IPS DF 6.9 (cell line): Measurements from ENCODE around the gene SCAI.
"Not testable (repeated sequence)": the region's sequence is repeated elsewhere in the genome, so short reads cannot be mapped to it uniquely, and the experiment has no call there.

ENCODE experiments used
- DNase-seq: peaks from one replicate; pipeline ENCODE4 v3.0.0-alpha.2; 2013; ENCODE audit warnings: low read depth, low spot score
- H3K27ac ChIP-seq: one replicate; pipeline ENCODE4 v1.5.1; 2013; ENCODE audit warnings: low read length, control low read depth
- H3K27me3 ChIP-seq: 2 replicates; pipeline ENCODE4 v1.6.1; 2013; ENCODE audit warnings: mild to moderate bottlenecking, low read length; ENCODE audit not compliant: control insufficient read depth, insufficient read depth
- H3K36me3 ChIP-seq: 2 replicates; pipeline ENCODE4 v1.6.1; 2013; ENCODE audit warnings: low read length; ENCODE audit not compliant: control insufficient read depth, insufficient read depth
- H3K4me1 ChIP-seq: 2 replicates; pipeline ENCODE4 v1.6.1; 2013; ENCODE audit warnings: low read length; ENCODE audit not compliant: control insufficient read depth, insufficient read depth
- H3K4me3 ChIP-seq: 2 replicates; pipeline ENCODE4 v1.5.1; 2013; ENCODE audit warnings: mild to moderate bottlenecking, low read length
- H3K9me3 ChIP-seq: 2 replicates; pipeline ENCODE4 v1.6.1; 2013; ENCODE audit warnings: low read length, inconsistent platforms; ENCODE audit not compliant: control insufficient read depth, insufficient read depth
- WGBS: extraction: QIAGEN DNeasy Blood & Tissue Kit; methylation state at CpG from one replicate; pipeline ENCODE4 v1.1.7; 2013; ENCODE audit warnings: mixed read lengths, missing lambda C conversion rate; ENCODE audit not compliant: insufficient read length, insufficient coverage; 5-methylcytosine and 5-hydroxymethylcytosine counted together

Gene SCAI

GRCh38 chr9:125133403-125134329, 9.7 kb downstream of the SCAI start:
- H3K27me3 ChIP-seq, result no peaks in the 10 kb centered on the region
- no peaks in the 10 kb centered on the region for H3K9me3 ChIP-seq
- no CpG with 5 or more reads among the region's 1 CpG for WGBS

DNA sequence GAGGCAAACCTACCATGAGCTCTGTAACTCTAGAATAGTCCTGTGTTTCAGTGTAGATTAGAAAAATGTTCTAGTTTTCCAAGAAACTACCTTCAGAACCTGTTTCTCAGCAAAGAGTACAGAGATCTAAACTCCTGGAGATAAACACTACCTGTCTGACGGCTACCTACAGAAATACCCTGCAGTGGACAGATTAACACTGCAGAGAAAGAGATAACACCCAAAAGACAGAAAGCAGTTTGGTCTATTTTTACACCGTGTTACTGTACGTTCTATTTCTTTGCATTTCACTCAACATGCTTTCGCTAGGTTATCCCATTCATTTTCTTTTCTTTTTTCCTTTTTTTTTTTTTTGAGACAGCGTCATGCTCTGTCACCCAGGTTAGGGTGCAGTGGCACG, 11.6 kb downstream of the SCAI start:
- Histone ChIP-seq H3K4me3 (no peak overlapping the region), H3K4me1 (no peaks in the 10 kb centered on the region), H3K36me3 (no peaks in the 10 kb centered on the region), H3K27me3 (no peaks in the 10 kb centered on the region), H3K9me3 (no peaks in the 10 kb centered on the region), H3K27ac (no peak overlapping the region)
- WGBS, result no CpG with 5 or more reads among the region's 6 CpGs
- no peak for DNase-seq

More at GRCh38 chr9:125133403-125134329, 9.7 kb downstream of the SCAI start:
- no peaks in the 10 kb centered on the region for H3K36me3 ChIP-seq
- H3K4me1 ChIP-seq, result no peaks in the 10 kb centered on the region
- no peak overlapping the region for H3K4me3 ChIP-seq
- DNase-seq, result no peak
- no peak overlapping the region for H3K27ac ChIP-seq

- Histone ChIP-seq H3K36me3 (no peaks in the 10 kb centered on the region), H3K4me3 (no peak overlapping the region), H3K27me3 (no peaks in the 10 kb centered on the region), H3K4me1 (no peaks in the 10 kb centered on the region), H3K9me3 (no peaks in the 10 kb centered on the region), H3K27ac (no peak overlapping the region)
- no CpG with 5 or more reads among the region's 2 CpGs for WGBS
- no peak for DNase-seq
Measured at GRCh38 chr9:125126019-125126746, 17.1 kb downstream of the SCAI start.

DNA sequence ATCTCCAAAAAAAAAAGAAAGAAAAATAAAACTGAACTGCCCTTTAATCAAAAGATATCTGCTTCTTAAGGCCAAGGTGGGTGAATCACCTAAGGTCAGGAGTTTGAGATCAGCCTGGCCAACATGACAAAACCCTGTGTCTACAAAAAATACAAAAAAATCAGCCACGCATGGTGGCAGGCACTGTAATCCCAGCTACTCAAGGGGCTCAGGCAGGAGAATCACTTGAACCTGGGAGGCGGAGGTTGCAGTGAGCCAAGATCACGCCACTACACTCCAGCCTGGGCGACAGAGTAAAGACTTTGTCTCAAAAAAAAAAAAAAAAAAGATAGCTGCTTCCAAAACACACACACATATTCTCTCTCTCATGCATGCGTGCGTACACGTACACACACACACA, 17.8 kb downstream of the SCAI start:
- WGBS, result no CpG with 5 or more reads among the region's 7 CpGs
- H3K4me1 ChIP-seq, result no peaks in the 10 kb centered on the region
- no peak for DNase-seq
- H3K27me3 ChIP-seq, result no peaks in the 10 kb centered on the region
- H3K4me3 ChIP-seq, result no peak overlapping the region
- H3K27ac ChIP-seq, result no peak overlapping the region
- no peaks in the 10 kb centered on the region for H3K36me3 ChIP-seq
- H3K9me3 ChIP-seq, result no peaks in the 10 kb centered on the region

DNA sequence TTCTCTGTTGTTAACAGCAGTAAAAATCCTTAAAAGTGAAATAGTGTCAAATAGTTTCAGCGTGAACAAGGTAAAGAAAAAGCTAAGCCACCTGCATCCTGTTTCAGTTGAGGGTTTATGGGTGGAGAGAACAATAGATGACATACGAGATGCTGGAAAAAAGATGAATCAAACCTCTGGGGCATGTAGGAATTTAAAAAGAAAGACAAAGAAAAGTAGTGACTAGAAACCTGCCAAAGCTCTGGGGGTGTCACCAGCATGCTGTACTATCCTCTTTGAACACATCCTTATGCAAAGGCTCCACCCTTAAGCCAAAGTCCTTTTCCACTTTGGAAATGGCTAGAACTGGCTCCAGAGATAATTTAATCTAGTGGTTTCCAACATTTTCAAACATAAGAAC, 22.2 kb downstream of the SCAI start:
- no peaks in the 10 kb centered on the region for H3K36me3 ChIP-seq
- H3K27ac ChIP-seq, result no peak overlapping the region
- H3K4me3 ChIP-seq, result no peak overlapping the region
- no peaks in the 10 kb centered on the region for H3K4me1 ChIP-seq
- no peak for DNase-seq
- H3K9me3 ChIP-seq, result no peaks in the 10 kb centered on the region
- H3K27me3 ChIP-seq, result no peaks in the 10 kb centered on the region
- no CpG with 5 or more reads among the region's 2 CpGs for WGBS

DNA sequence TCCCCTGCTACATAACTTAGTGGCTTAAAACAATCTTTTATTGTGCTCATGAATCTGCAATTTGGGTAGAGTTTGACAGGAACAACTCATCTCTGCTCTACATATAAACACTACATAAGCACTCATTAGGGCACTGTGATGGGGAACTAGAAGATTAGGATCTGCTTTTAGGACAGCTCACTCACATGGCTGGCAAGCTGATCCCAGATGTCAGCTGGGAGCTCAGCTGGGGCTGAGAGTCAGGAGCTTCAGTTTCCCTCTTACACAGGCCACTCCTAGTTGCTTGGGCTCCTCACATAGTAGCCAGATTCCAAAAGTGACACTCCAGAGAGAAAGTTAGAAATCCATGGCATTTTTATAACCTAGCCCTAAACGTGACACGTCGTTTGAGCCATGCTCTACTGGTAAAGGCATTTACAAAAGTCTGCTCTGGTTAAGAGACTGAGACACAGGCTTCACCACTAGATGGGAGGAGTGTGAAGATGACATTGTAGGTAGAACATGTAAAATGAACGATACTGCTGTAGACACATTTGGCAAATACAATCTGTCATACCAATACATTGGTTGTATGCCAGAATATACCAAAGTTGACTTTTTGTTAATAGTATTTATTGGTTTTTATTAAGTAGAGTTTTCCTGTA, 23.6 kb downstream of the SCAI start:
- Histone ChIP-seq H3K36me3 (no peaks in the 10 kb centered on the region), H3K9me3 (no peaks in the 10 kb centered on the region), H3K4me3 (no peak overlapping the region), H3K4me1 (no peaks in the 10 kb centered on the region), H3K27me3 (no peaks in the 10 kb centered on the region), H3K27ac (no peak overlapping the region)
- WGBS, result no CpG with 5 or more reads among the region's 4 CpGs
- DNase-seq, result no peak

DNA sequence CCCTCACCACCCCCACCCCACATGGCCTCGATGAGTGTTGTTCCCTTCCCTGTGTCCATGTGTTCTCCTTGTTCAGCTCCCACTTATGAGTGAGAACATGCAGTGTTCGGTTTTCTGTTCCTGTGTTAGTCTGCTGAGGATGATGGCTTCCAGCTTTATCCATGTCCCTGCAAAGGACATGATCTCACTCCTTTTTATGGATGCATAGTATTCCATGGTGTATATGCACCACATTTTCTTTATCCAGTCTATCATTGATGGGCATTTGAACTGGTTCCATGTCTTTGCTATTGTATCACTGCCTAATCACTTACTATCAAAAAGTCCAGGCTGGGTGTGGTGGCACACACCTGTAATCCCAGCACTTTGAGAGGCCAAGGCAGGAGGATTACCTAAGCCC, 24.6 kb downstream of the SCAI start:
- H3K4me1 ChIP-seq, H3K9me3 ChIP-seq, H3K27ac ChIP-seq, H3K36me3 ChIP-seq, DNase-seq, H3K27me3 ChIP-seq, H3K4me3 ChIP-seq: not testable (repeated sequence)
- no CpG with 5 or more reads among the region's 2 CpGs for WGBS

GRCh38 chr9:125114503-125114902, 28.8 kb downstream of the SCAI start:
- H3K27me3 ChIP-seq, H3K9me3 ChIP-seq, H3K36me3 ChIP-seq, H3K27ac ChIP-seq, H3K4me1 ChIP-seq, DNase-seq, H3K4me3 ChIP-seq: not testable (repeated sequence)
- no CpG with 5 or more reads among the region's 4 CpGs for WGBS

DNA sequence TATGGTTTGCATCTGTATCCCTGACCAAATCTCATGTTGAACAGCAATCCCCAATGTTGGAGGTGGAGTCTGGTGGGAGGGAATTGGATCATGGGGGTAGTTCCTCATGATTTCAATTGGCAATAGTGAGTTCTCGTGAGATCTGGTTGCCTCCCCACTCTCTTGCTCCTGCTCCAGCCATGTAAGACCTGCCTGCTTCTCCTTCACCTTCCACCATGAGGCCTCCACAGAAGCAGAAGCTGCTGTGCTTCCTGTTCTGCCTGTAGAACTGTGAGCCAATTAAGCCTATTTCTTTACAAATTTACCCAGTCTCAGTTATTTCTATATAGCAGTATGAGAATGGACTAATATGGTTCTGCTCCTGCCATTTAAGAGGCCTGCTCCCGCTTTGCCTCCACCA, 32.9 kb downstream of the SCAI start:
- Histone ChIP-seq H3K9me3 (peaks cover 1% of the 10 kb centered on the region; the same call in 1 of the 2 replicates), H3K4me3 (no peak overlapping the region), H3K36me3 (no peaks in the 10 kb centered on the region), H3K27ac (no peak overlapping the region), H3K4me1 (no peaks in the 10 kb centered on the region), H3K27me3 (no peaks in the 10 kb centered on the region)
- WGBS, result no CpG with 5 or more reads among the region's 2 CpGs
- DNase-seq, result no peak

DNA sequence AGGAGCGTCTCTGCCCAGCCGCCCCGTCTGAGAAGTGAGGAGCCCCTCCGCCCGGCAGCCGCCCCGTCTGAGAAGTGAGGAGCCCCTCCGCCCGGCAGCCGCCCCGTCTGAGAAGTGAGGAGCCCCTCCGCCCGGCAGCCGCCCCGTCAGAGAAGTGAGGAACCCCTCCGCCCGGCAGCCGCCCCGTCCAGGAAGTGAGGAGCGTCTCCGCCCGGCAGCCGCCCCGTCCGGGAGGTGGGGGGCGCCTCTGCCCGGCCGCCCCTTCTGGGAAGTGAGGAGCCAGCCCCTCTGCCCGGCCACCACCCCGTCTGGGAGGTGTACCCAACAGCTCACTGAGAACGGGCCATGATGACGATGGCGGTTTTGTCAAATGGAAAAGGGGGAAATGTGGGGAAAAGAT, 34.8 kb downstream of the SCAI start:
- H3K9me3 ChIP-seq, H3K27ac ChIP-seq, H3K4me1 ChIP-seq, H3K27me3 ChIP-seq, H3K4me3 ChIP-seq, H3K36me3 ChIP-seq, DNase-seq: not testable (repeated sequence)
- no CpG with 5 or more reads among the region's 33 CpGs for WGBS
